ENCODE data around the gene KCTD19. TPM values are rescaled to one million over a fixed set of nuclear protein-coding genes. Genes with fewer than 3 reads are reported as not detected.
A peak's percentile ranks its signal among the peaks of the same experiment; 100 is the strongest.

Gene KCTD19
- total RNA-seq, 4 donors from 2014 or later = not detected

GRCh38 chr16:67279296-67280089 lies 47.0 kb downstream of the KCTD19 start, which contains the start of gene PLEKHG4:
Gene PLEKHG4, plus strand, starts transcription at chr16:67279532. Its CDS starts 513 bp downstream, at chr16:67280045.
- H3K27ac ChIP-seq (replicated peaks in 1 of 4) = peak within 1 kb of the TSS; percentile 58 to 70 (median 64)
- H3K4me3 ChIP-seq = peak within 1 kb of the TSS; percentile 64 to 81 (median 68)
- peak; percentile 74 to 86 (median 82) for TF ChIP-seq CTCF (IDR thresholded peaks at IDR 0.05)
- TF ChIP-seq POLR2AphosphoS5 (IDR thresholded peaks at IDR 0.05) = no peak
- intact Hi-C loops (cut with DNase I) = no loop called here
- WGBS = 69% methylated on average over 14 of the region's 83 CpGs
- DNase-seq (ENCODE audit: extremely low spot score) = no peak
- H3K4me1 ChIP-seq = peaks cover 13 to 35% (median 31%) of the 10 kb centered on the region in 4 donors
- no peaks in the 10 kb centered on the region for H3K9me3 ChIP-seq
- peaks cover 0 to 14% (median 0%) of the 10 kb centered on the region in 4 donors for H3K36me3 ChIP-seq
- no peaks in the 10 kb centered on the region for H3K27me3 ChIP-seq

- TF ChIP-seq EP300 (IDR thresholded peaks at IDR 0.05) = no peak
- no peak for TF ChIP-seq POLR2AphosphoS5 (IDR thresholded peaks at IDR 0.05)
- TF ChIP-seq POLR2A (IDR thresholded peaks at IDR 0.05; ENCODE audit: low read depth) = no peak
- TF ChIP-seq CTCF (IDR thresholded peaks at IDR 0.05) = no peak
- DNase-seq (ENCODE audit: extremely low spot score) = no peak
- Histone ChIP-seq H3K27me3 (no peaks in the 10 kb centered on the region), H3K9me3 (no peaks in the 10 kb centered on the region), H3K36me3 (peaks cover 0 to 14% (median 0%) of the 10 kb centered on the region in 4 donors), H3K4me3 (peak overlapping the region; percentile 64 to 81 (median 68)), H3K4me1 (peaks cover 13 to 35% (median 31%) of the 10 kb centered on the region in 4 donors), H3K27ac (replicated peaks in 1 of 4) (peak overlapping the region; percentile 58 to 70 (median 64))
- intact Hi-C loops (cut with DNase I) = no loop called here
- 23% methylated on average over 5 of the region's 42 CpGs for WGBS
Observed at GRCh38 chr16:67278773-67279295, 47.7 kb downstream of the KCTD19 start.

- peak overlapping the region; percentile 64 to 81 (median 68) for H3K4me3 ChIP-seq
- DNase-seq (ENCODE audit: extremely low spot score) = no peak
- intact Hi-C loops (cut with DNase I) = no loop called here
- peak overlapping the region; percentile 58 to 70 (median 64) for H3K27ac ChIP-seq (replicated peaks in 1 of 4)
- 51% methylated on average over 7 of the region's 13 CpGs for WGBS
- no peak for TF ChIP-seq POLR2AphosphoS5 (IDR thresholded peaks at IDR 0.05)
- TF ChIP-seq POLR2A (IDR thresholded peaks at IDR 0.05; ENCODE audit: low read depth) = no peak
- no peak for TF ChIP-seq EP300 (IDR thresholded peaks at IDR 0.05)
- TF ChIP-seq CTCF (IDR thresholded peaks at IDR 0.05) = no peak
- no peaks in the 10 kb centered on the region for H3K27me3 ChIP-seq
- peaks cover 13 to 35% (median 31%) of the 10 kb centered on the region in 4 donors for H3K4me1 ChIP-seq
- H3K9me3 ChIP-seq = no peaks in the 10 kb centered on the region
- H3K36me3 ChIP-seq = peaks cover 0 to 14% (median 0%) of the 10 kb centered on the region in 4 donors
Observed at GRCh38 chr16:67277999-67278772, 48.4 kb downstream of the KCTD19 start.

GRCh38 chr16:67277294-67277998 lies 49.1 kb downstream of the KCTD19 start:
- TF ChIP-seq POLR2AphosphoS5 (IDR thresholded peaks at IDR 0.05) (no peak), POLR2A (IDR thresholded peaks at IDR 0.05; ENCODE audit: low read depth) (no peak), CTCF (IDR thresholded peaks at IDR 0.05) (no peak), EP300 (IDR thresholded peaks at IDR 0.05) (no peak)
- H3K4me1 ChIP-seq = peaks cover 13 to 35% (median 31%) of the 10 kb centered on the region in 4 donors
- H3K27me3 ChIP-seq = no peaks in the 10 kb centered on the region
- H3K27ac ChIP-seq (replicated peaks in 1 of 4) = peak overlapping the region; percentile 58 to 70 (median 64)
- 77% methylated on average over 4 of the region's 4 CpGs for WGBS
- DNase-seq (ENCODE audit: extremely low spot score) = no peak
- no peaks in the 10 kb centered on the region for H3K9me3 ChIP-seq
- no peak overlapping the region for H3K4me3 ChIP-seq
- peaks cover 0 to 14% (median 0%) of the 10 kb centered on the region in 4 donors for H3K36me3 ChIP-seq
- intact Hi-C loops (cut with DNase I) = no loop called here

Data from esophagus muscularis mucosa (tissue), 4 donors.